Peyer's patch (tissue), 4 donors: ENCODE measurements around the gene EQTN. TPM values are rescaled to one million over a fixed set of nuclear protein-coding genes. Genes with fewer than 3 reads are reported as not detected.

ENCODE experiments used
- DNase-seq, 3 donors: peaks; one replicate each; pipeline ENCODE4 v3.0.0-alpha.2; 2017 to 2019
- H3K27ac ChIP-seq, 4 donors: fragments of 200-600 bp; sonication (generic); one replicate each; pipeline ENCODE4 v1.5.1; 2016 to 2019
- H3K27me3 ChIP-seq, 2 donors: fragments of 200-600 bp; sonication (generic); one replicate each; pipeline ENCODE4 v1.5.1; 2019
- H3K36me3 ChIP-seq, 3 donors: fragments of 200-600 bp; sonication (generic); one replicate each; pipeline ENCODE4 v1.5.1; 2016 to 2019
- H3K4me1 ChIP-seq, 4 donors: fragments of 200-600 bp; sonication (generic); one replicate each; pipeline ENCODE4 v1.5.1; 2016 to 2019
- H3K4me3 ChIP-seq, 4 donors: fragments of 200-600 bp; sonication (generic); 1 replicate in 3 of 4; 2 replicates in 1 of 4; pipeline ENCODE4 v1.5.1; 2016 to 2019; ENCODE audit warnings: mild to moderate bottlenecking in 1 of 4
- H3K9me3 ChIP-seq, 4 donors: fragments of 200-600 bp; sonication (generic); one replicate each; pipeline ENCODE4 v1.5.1; 2016 to 2019; ENCODE audit warnings: mild to moderate bottlenecking in 1 of 4
- CTCF ChIP-seq, 6 experiments: fragments of 450-650 bp in 4 of 6; fragments of 200-600 bp in 2 of 6; sonication (generic) in 1 of 6; IDR thresholded peaks; one replicate each; pipeline ENCODE4 v1.5.1; 2017 to 2019; ENCODE audit warnings: antibody characterized with exemption in 6 of 6, mild to moderate bottlenecking in 3 of 6, moderate library complexity in 1 of 6
- POLR2A ChIP-seq, 2 donors: fragments of 450-650 bp; IDR thresholded peaks; one replicate each; pipeline ENCODE4 v1.5.1; 2017; ENCODE audit warnings: antibody characterized with exemption in 2 of 2, mild to moderate bottlenecking in 2 of 2, moderate library complexity in 2 of 2
- total RNA-seq, 4 donors: library from RNA; depleted of rRNA; stranded (reverse); fragments of >200 nt; gene quantifications; one replicate each; pipeline ENCODE4 v1.1.0, GENCODE V29; 2016

The EQTN gene
- 1 to 10 TPM in 2 of 4 donors, not detected in 2; 1.9 to 2.3 TPM for total RNA-seq

GRCh38 chr9:27297050-27297449 is at the start of gene EQTN:
Gene EQTN, minus strand, starts transcription at chr9:27297150. Its CDS starts 95 bp downstream, at chr9:27297055.
- Histone ChIP-seq H3K9me3 (no peaks in the 10 kb centered on the region), H3K36me3 (no peaks in the 10 kb centered on the region), H3K27me3 (no peaks in the 10 kb centered on the region), H3K27ac (no peak within 1 kb of the TSS), H3K4me1 (no peaks in the 10 kb centered on the region), H3K4me3 (no peak within 1 kb of the TSS)
- no peak for DNase-seq
- TF ChIP-seq CTCF (IDR thresholded peaks at IDR 0.05) (no peak), POLR2A (IDR thresholded peaks at IDR 0.05) (no peak)

GRCh38 chr9:27344776-27345175 is 47.8 kb upstream of the EQTN start:
- peaks cover 0 to 26% (median 0%) of the 10 kb centered on the region in 4 donors for H3K4me1 ChIP-seq
- TF ChIP-seq CTCF (IDR thresholded peaks at IDR 0.05) (no peak), POLR2A (IDR thresholded peaks at IDR 0.05) (no peak)
- no peak for DNase-seq
- no peak overlapping the region for H3K4me3 ChIP-seq
- H3K9me3 ChIP-seq: no peaks in the 10 kb centered on the region
- no peak overlapping the region for H3K27ac ChIP-seq
- H3K27me3 ChIP-seq: no peaks in the 10 kb centered on the region
- H3K36me3 ChIP-seq: no peaks in the 10 kb centered on the region

GRCh38 chr9:27341545-27342294 is 44.8 kb upstream of the EQTN start:
- Histone ChIP-seq H3K27ac (peak overlapping the region in 2 of 4 donors; percentile 46 to 47), H3K9me3 (no peaks in the 10 kb centered on the region), H3K4me1 (peaks cover 0 to 52% (median 4%) of the 10 kb centered on the region in 4 donors), H3K36me3 (no peaks in the 10 kb centered on the region), H3K27me3 (no peaks in the 10 kb centered on the region), H3K4me3 (no peak overlapping the region)
- no peak for DNase-seq
- TF ChIP-seq CTCF (IDR thresholded peaks at IDR 0.05): no peak
- no peak for TF ChIP-seq POLR2A (IDR thresholded peaks at IDR 0.05)

GRCh38 chr9:27340961-27341511 is 44.1 kb upstream of the EQTN start:
- H3K27me3 ChIP-seq: no peaks in the 10 kb centered on the region
- no peak for DNase-seq
- peaks cover 0 to 52% (median 4%) of the 10 kb centered on the region in 4 donors for H3K4me1 ChIP-seq
- no peaks in the 10 kb centered on the region for H3K36me3 ChIP-seq
- no peaks in the 10 kb centered on the region for H3K9me3 ChIP-seq
- H3K4me3 ChIP-seq: no peak overlapping the region
- TF ChIP-seq CTCF (IDR thresholded peaks at IDR 0.05) (no peak), POLR2A (IDR thresholded peaks at IDR 0.05) (no peak)
- H3K27ac ChIP-seq: peak overlapping the region in 2 of 4 donors; percentile 46 to 47

- no peaks in the 10 kb centered on the region for H3K36me3 ChIP-seq
- H3K27ac ChIP-seq: peak overlapping the region in 2 of 4 donors; percentile 46 to 47
- H3K27me3 ChIP-seq: no peaks in the 10 kb centered on the region
- TF ChIP-seq POLR2A (IDR thresholded peaks at IDR 0.05): no peak
- no peak for TF ChIP-seq CTCF (IDR thresholded peaks at IDR 0.05)
- no peak for DNase-seq
- H3K4me1 ChIP-seq: peaks cover 0 to 52% (median 4%) of the 10 kb centered on the region in 4 donors
- H3K4me3 ChIP-seq: no peak overlapping the region
- no peaks in the 10 kb centered on the region for H3K9me3 ChIP-seq
Observed at GRCh38 chr9:27340285-27340674, 43.3 kb upstream of the EQTN start.
